RKO (cell line): ENCODE results near the gene PTPRJ.

ENCODE experiments used
- DNase-seq: peaks from one replicate; pipeline ENCODE4 v3.0.0-alpha.2; 2016; ENCODE audit warnings: low spot score

Gene PTPRJ

DNA sequence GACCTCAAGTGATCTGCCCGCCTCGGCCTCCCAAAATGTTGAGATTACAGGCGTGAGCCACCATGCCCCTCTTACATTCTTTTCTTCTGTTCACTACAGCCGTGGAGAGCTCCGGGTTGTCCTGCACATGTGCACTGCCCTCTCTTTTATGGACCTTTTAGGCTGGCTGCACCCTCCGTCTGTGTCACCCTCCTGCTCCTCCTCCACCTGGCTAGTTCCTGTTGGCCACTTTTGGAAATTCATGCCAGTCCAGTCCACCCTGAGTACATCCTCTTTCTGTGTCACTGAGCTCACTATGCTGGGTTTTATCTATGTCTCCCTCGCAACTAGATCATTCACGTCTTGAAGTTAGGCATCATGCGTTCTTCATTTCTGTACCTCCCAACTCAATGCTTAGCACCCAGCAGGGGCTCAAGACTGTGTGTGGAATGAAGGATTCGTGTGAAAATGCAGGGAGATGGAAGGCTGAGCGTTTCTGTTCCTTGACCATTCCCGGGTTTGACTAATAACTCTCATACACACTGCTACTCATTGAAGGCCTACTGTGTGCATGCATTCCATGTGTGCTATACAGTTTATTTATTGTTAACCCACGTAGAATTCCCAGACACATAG is 60.6 kb downstream of the PTPRJ start:
- DNase-seq: no peak

GRCh38 chr11:48041877-48042695 is 61.7 kb downstream of the PTPRJ start:
- no peak for DNase-seq

- DNase-seq: no peak
These were observed 63.0 kb downstream of the PTPRJ start for GRCh38 chr11:48043111-48043990.

GRCh38 chr11:48043991-48044512 is 63.7 kb downstream of the PTPRJ start:
- no peak for DNase-seq

DNA sequence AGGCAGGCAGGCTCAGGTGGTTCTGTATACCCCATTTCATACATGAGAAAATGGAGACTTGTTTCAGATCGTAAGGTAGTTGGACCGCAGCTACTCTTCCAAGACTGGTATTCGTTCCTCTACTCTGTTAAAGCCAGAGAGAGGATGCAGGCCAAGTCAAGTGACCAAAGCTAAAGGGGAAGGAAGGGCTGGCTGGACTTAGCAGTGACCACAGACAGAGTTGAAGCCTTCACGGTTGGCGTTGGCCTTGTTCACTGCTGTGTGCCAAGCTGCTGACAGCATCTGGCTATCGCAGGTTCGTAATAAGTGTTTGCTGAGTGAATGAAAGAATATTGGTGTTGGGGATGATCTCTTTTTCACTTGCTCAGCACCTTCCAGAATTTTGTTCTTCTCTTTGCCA is 64.2 kb downstream of the PTPRJ start:
- no peak for DNase-seq

DNA sequence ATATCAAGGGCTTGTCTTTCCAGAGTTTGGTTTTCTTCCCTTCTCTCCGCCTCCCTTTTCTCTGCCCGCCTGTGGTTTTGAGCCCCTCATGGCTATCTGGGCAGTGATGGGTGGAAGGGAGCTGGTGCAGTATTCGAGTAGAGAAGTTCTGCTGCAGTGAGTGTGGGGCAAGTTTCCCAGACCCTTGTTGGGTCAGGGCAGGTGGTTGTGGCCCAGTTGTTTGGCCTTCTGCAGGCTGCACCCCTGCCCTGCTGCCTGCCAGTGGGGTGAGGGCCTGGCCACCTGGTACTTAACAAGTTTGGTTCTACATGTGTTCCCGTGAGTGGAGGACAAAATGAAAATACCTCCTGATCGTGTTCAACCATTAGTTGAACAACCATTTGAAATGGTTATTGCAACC is 65.2 kb downstream of the PTPRJ start:
- DNase-seq: no peak

- DNase-seq: no peak
These were observed 67.3 kb downstream of the PTPRJ start for GRCh38 chr11:48047616-48048015.

DNA sequence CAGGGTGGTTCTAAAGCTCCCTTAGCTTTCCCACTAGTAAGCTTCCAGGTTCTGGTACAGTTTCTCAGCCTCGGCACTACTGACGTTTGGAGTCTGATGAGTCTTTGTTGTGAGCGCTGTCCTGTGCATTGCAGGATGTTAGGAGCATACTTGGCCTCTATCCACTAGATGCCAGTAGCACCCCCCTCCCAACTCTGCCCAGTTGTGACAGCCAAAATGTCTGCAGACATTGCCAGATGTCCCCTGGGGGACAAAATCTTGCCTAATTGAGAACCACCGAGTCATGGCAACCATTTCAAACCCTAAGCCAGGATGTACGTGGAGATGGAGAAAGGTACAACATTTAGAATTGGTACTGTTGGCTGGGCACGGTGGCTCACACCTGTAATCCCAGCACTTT is 68.7 kb downstream of the PTPRJ start:
- DNase-seq: no peak

- no peak for DNase-seq
These were observed 69.9 kb downstream of the PTPRJ start for GRCh38 chr11:48050304-48050703.

DNA sequence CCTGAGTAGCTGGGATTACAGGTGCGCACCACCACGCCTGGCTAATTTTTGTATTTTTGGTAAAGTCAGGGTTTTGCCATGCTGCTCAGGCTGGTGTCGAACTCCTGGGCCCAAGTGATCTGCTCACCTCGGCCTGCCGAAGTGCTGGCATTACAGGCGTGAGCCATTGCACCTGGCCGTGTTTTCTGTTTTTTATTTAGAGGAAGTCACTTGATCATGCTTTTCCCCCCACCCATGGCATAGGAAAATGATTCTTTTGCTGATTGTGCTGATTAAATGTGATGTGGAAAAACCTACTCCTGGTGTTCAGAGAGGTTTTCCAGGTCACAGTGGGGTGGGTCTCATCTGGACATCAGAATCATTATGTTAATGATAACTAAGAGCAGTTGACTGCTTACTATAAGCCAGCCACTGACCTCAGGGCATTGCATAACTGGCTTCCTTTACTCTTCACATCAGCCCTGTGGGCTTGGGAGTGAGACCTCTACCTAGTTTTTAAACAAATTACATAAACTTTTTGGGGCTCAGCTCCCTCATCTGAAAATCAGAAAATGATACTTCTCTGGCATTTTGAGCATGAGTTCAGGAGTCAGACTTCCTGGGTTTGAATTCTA is 71.0 kb downstream of the PTPRJ start:
- no peak for DNase-seq

DNA sequence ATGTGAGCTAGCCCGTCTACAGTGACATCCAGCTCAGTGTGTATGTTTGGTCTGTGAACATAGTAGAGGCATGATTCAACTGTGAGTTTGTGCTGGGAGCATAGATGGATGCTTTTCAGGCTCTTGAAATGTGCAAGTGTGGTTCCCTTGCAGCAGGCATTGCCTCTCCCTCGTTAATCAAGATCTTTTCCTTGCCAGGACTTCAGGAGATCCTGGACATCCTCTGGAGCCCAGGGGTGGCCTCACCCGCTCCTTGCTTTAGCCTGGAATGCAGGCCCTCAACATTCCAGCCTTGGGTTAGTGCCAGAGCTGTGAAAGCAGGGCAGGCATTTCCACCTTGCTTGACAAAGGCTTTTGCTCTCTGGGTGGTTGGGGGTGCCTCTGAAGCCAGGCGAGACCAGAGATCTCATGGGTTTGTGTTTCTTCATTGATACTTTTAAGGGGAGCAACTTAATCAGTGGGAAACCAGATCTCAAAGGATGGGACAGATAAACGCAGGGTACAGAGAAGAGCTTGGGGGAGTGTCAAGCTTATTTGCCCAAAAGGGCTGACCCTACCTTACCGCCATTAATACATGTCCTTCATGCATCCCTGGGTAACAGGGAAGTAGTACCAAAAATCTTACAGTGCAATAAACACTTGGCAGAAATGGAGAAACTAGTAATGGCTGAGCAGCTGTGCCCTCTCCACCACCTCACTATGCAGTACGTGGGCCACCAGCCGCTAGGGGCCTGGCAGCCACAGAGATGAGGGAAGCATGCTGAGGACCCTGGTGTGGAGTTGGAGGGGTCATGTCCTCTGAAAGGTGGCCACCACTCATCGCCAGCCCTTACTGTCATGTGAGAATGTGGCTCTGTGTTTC is 72.1 kb downstream of the PTPRJ start:
- DNase-seq: no peak

- no peak for DNase-seq
These were observed 74.6 kb downstream of the PTPRJ start for GRCh38 chr11:48054994-48055291.

GRCh38 chr11:48055292-48056132 is 75.2 kb downstream of the PTPRJ start:
- no peak for DNase-seq

GRCh38 chr11:48056325-48057183 is 76.2 kb downstream of the PTPRJ start:
- DNase-seq: no peak

- no peak for DNase-seq
These were observed 77.7 kb downstream of the PTPRJ start for GRCh38 chr11:48058064-48058463.

- no peak for DNase-seq
These were observed 78.4 kb downstream of the PTPRJ start for GRCh38 chr11:48058788-48059187.

DNA sequence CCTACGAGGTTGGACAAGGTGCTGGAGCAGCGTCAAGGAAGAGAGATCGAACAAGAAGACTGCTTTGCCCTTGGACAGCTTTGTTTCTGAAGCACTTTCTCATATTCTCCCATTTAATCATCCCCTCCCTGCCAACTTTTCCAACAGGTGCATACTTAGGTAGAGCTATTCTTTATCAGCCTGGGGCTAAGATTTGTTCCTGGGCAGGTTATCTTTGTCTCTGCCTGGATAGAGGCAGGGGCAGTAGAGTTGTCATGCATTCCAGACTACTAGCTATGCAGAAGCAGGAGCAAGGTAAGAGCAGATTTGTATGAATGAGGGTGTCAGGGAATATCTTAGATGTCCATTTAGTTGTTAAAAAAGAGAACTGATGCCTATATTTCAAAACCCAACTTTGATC is 82.3 kb downstream of the PTPRJ start:
- no peak for DNase-seq

DNA sequence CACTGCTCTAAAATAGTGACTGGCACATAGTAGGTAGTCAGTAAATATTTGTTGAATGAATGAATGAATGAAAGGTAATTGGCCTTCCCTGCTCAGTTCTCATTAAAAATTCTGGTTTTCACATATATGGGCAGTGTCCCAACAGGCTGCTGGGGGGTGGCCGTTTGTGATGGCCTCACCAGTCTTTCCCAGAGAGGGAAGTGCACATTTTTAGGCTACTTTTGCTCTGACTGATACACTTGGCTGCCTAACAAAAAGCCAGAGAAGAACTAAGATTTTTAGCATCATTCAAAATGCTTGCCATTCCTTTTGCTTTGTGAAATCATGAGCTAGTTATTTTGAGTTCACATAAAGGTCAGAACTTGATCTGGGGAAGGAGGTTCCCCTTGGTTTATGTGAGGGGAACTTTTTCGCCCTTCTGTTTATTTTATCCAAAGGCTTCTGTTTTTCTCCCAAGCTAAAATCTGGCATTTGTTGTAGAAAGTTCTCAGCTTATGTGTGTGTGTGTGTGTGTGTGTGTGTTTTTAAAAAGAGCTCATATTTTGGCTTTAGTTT is 83.1 kb downstream of the PTPRJ start:
- DNase-seq: peak; percentile 12

GRCh38 chr11:48064306-48064705 is 83.9 kb downstream of the PTPRJ start:
- no peak for DNase-seq
